IMR-90 (cell line): ENCODE data around the gene AFG1L. TPM values are rescaled to one million over a fixed set of nuclear protein-coding genes. Genes with fewer than 3 reads are reported as not detected.

Experiments used
- microRNA-seq, 2 experiments: library from miRNA; stranded (forward) in 1 of 2; unstranded in 1 of 2; fragments of 10-50 nt in 1 of 2; fragments of <30 nt in 1 of 2; gene quantifications in 1 of 2; microRNA quantifications in 1 of 2; one replicate each; pipeline versions ENCODE3 to v1.1.0; 2013 to 2020; ENCODE audit not compliant: insufficient read depth in 1 of 2, insufficient read length in 1 of 2, unreplicated experiment in 1 of 2
- polyA plus RNA-seq, 3 experiments: library from polyadenylated mRNA; depleted of rRNA; stranded (reverse); fragments of >200 nt; gene quantifications; 2 replicates each; pipeline ENCODE4 v1.2.3, GENCODE V29; 2012; ENCODE audit warnings: low replicate concordance in 1 of 3
- small RNA-seq, 5 experiments: library from RNA; depleted of rRNA; stranded (forward); fragments of <200 nt; gene quantifications; one replicate each; pipeline ENCODE3, GENCODE V24; 2012
- total RNA-seq: library from RNA; depleted of rRNA; stranded (reverse); fragments of >200 nt; gene quantifications from 2 replicates; pipeline ENCODE4 v1.2.3, GENCODE V29; 2012; rRNA removed

Gene AFG1L
- total and polyA plus RNA-seq, 2 of the 4 experiments (the other 2 are of a cell fraction) = 1.0 to 2.0 TPM

Small RNA genes within 50 kb of the gene (microRNA-seq; reads per million reads assigned to microRNA genes)
- gene AL356121.1 (ENCODE audit: insufficient read depth, insufficient read length) = not detected
- not detected for gene AL391646.1 (ENCODE audit: insufficient read depth, insufficient read length)
- gene RNA5SP212 (ENCODE audit: insufficient read depth, insufficient read length) = not detected
- not detected for gene RNU6-1144P (ENCODE audit: insufficient read depth, insufficient read length)
- not detected for gene RNU6-770P (ENCODE audit: insufficient read depth, insufficient read length)
- gene Z98742.2 (ENCODE audit: insufficient read depth, insufficient read length) = not detected

Small RNA genes within 50 kb of the gene (small RNA-seq; reads per million reads assigned to genes)
- gene AL356121.1 = 0 reads per million in 5 experiments
- 0 reads per million in 5 experiments for gene AL391646.1
- 0 reads per million in 5 experiments for gene RNA5SP212
- 0 to 0.60 (median 0) reads per million in 5 experiments for gene RNU6-1144P
- gene RNU6-770P = 0 reads per million in 5 experiments
- gene Z98742.2 = 0 reads per million in 5 experiments

Other genes with a start within 250 kb of the AFG1L start
- 17.5 and 24.7 TPM in 2 replicates for gene OSTM1, start 220.3 kb upstream of the AFG1L start, total RNA-seq
- gene OSTM1, start 220.3 kb upstream of the AFG1L start, polyA plus RNA-seq (2012; rRNA removed) = 8.0 and 10.4 TPM in 2 replicates
- not detected in 2 replicates for gene NR2E1, start 129.0 kb upstream of the AFG1L start, total RNA-seq
- not detected in 2 replicates for gene NR2E1, start 129.0 kb upstream of the AFG1L start, polyA plus RNA-seq (2012; rRNA removed)
- 105 and 171 TPM in 2 replicates for gene SNX3, start 34.0 kb upstream of the AFG1L start, total RNA-seq
- gene SNX3, start 34.0 kb upstream of the AFG1L start, polyA plus RNA-seq (2012; rRNA removed) = 123 and 159 TPM in 2 replicates